Spleen (tissue), 7 donors: ENCODE measurements around the gene HMBS.

Experiments used
- POLR2A ChIP-seq, 3 donors: fragments of 450-650 bp; IDR thresholded peaks; one replicate each; pipeline ENCODE4 v1.5.1; 2017; ENCODE audit warnings: antibody characterized with exemption in 3 of 3, mild to moderate bottlenecking in 1 of 3
- POLR2AphosphoS5 ChIP-seq, 3 donors: sonication (generic); formaldehyde crosslinking; IDR thresholded peaks; one replicate each; pipeline ENCODE4 v1.5.1; 2017; ENCODE audit warnings: antibody characterized with exemption in 3 of 3
- TF ChIP-seq, protein P1 (sequence below), 11 experiments: fragments of 200-600 bp in 7 of 11; fragments of 450-650 bp in 4 of 11; sonication (generic) in 4 of 11; IDR thresholded peaks in 8 of 11; conservative IDR thresholded peaks in 3 of 11; 1 replicate in 7 of 11; 2 replicates in 4 of 11; pipeline versions ENCODE4 v1.4.0 to v1.8.0; 2016 to 2021; ENCODE audit warnings: antibody characterized with exemption in 11 of 11, inconsistent platforms in 4 of 11, mild to moderate bottlenecking in 1 of 11
- donor health status: DM: no; HTN: no; CAD: no; lungs with moderate emphysema.
- donor health status: DM: no; HTN: no; CAD: no.
- donor health status: DM: no; HTN: no; CAD: no.

DNA sequence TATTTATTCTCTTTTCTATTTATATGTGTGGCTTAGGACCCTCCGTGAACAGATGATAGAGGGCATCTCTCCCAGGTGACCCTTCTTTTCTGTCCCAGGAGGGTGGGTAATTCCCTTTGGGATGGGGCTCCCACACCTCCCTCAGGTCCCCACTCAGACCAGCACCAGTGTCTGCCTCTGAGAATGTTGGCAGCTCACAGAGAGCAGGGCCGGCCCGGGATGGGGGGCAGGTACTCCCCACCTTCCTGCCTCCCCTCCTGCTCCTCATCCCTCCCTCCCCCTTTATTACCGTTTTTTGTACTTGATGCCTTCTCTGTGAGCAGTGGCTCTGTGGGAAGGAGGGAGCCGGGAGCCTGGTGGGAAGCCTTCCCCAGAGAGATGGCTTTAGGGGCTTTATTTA lies 31.9 kb downstream of the HMBS start:
- no peak for TF ChIP-seq POLR2AphosphoS5 (IDR thresholded peaks at IDR 0.05)
- TF ChIP-seq, protein P1, sequence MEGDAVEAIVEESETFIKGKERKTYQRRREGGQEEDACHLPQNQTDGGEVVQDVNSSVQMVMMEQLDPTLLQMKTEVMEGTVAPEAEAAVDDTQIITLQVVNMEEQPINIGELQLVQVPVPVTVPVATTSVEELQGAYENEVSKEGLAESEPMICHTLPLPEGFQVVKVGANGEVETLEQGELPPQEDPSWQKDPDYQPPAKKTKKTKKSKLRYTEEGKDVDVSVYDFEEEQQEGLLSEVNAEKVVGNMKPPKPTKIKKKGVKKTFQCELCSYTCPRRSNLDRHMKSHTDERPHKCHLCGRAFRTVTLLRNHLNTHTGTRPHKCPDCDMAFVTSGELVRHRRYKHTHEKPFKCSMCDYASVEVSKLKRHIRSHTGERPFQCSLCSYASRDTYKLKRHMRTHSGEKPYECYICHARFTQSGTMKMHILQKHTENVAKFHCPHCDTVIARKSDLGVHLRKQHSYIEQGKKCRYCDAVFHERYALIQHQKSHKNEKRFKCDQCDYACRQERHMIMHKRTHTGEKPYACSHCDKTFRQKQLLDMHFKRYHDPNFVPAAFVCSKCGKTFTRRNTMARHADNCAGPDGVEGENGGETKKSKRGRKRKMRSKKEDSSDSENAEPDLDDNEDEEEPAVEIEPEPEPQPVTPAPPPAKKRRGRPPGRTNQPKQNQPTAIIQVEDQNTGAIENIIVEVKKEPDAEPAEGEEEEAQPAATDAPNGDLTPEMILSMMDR (IDR thresholded peaks at IDR 0.05 in 8 of 11, conservative IDR thresholded peaks at IDR 0.05 in 3 of 11), result no peak
- no peak for TF ChIP-seq POLR2A (IDR thresholded peaks at IDR 0.05)
